Measurements from ENCODE around the gene ZSCAN30. TPM values are rescaled to one million over a fixed set of nuclear protein-coding genes. Genes with fewer than 3 reads are reported as not detected.
A peak's percentile ranks its signal among the peaks of the same experiment; 100 is the strongest.

Gene ZSCAN30
- total RNA-seq, 1 donor from 2014 or later = 11.3 TPM

DNA sequence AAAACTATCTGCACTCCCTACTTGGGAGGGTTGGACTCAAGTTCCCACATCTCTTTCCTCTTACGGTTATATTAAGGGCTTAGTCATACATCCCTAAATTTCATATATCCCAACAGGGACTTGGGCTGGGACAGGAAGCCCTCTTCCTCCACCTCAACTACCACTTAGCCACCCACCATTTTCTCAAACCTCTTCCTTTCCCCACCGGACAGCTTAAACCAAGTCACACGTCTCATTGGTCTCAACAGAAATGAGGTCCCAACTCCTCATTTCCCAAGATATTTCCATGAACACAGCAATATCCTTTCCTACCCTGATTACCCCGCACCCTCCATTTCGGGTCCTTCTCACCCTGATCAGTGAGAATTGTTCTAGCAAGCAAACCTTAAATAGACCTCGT, 736 bp downstream of the ZSCAN30 start:
- Histone ChIP-seq H3K36me3 (ENCODE audit: control insufficient read depth, insufficient read depth, low read length) (peaks cover 3% of the 10 kb centered on the region), H3K27me3 (ENCODE audit: control insufficient read depth, insufficient read depth, low read length) (no peaks in the 10 kb centered on the region), H3K4me3 (ENCODE audit: low read depth, low read length) (peak overlapping the region; percentile 91)
- no peak for DNase-seq (ENCODE audit: low read depth)
- TF ChIP-seq, protein P1, sequence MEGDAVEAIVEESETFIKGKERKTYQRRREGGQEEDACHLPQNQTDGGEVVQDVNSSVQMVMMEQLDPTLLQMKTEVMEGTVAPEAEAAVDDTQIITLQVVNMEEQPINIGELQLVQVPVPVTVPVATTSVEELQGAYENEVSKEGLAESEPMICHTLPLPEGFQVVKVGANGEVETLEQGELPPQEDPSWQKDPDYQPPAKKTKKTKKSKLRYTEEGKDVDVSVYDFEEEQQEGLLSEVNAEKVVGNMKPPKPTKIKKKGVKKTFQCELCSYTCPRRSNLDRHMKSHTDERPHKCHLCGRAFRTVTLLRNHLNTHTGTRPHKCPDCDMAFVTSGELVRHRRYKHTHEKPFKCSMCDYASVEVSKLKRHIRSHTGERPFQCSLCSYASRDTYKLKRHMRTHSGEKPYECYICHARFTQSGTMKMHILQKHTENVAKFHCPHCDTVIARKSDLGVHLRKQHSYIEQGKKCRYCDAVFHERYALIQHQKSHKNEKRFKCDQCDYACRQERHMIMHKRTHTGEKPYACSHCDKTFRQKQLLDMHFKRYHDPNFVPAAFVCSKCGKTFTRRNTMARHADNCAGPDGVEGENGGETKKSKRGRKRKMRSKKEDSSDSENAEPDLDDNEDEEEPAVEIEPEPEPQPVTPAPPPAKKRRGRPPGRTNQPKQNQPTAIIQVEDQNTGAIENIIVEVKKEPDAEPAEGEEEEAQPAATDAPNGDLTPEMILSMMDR (IDR thresholded peaks at IDR 0.05; ENCODE audit: insufficient read depth, low read length, poor library complexity, severe bottlenecking) = no peak

GRCh38 chr18:35284841-35285240, 5.2 kb downstream of the ZSCAN30 start:
- no peak for DNase-seq (ENCODE audit: low read depth)
- no peaks in the 10 kb centered on the region for H3K27me3 ChIP-seq (ENCODE audit: control insufficient read depth, insufficient read depth, low read length)
- H3K36me3 ChIP-seq (ENCODE audit: control insufficient read depth, insufficient read depth, low read length) = peaks cover 7% of the 10 kb centered on the region
- TF ChIP-seq, protein P1 (IDR thresholded peaks at IDR 0.05; ENCODE audit: insufficient read depth, low read length, poor library complexity, severe bottlenecking) = no peak
- H3K4me3 ChIP-seq (ENCODE audit: low read depth, low read length) = no peak overlapping the region

- no peak for DNase-seq (ENCODE audit: low read depth)
- Histone ChIP-seq H3K27me3 (ENCODE audit: control insufficient read depth, insufficient read depth, low read length) (no peaks in the 10 kb centered on the region), H3K36me3 (ENCODE audit: control insufficient read depth, insufficient read depth, low read length) (peaks cover 7% of the 10 kb centered on the region), H3K4me3 (ENCODE audit: low read depth, low read length) (no peak overlapping the region)
- TF ChIP-seq, protein P1 (IDR thresholded peaks at IDR 0.05; ENCODE audit: insufficient read depth, low read length, poor library complexity, severe bottlenecking) = no peak
Measured at GRCh38 chr18:35283923-35284794, 5.9 kb downstream of the ZSCAN30 start.

DNA sequence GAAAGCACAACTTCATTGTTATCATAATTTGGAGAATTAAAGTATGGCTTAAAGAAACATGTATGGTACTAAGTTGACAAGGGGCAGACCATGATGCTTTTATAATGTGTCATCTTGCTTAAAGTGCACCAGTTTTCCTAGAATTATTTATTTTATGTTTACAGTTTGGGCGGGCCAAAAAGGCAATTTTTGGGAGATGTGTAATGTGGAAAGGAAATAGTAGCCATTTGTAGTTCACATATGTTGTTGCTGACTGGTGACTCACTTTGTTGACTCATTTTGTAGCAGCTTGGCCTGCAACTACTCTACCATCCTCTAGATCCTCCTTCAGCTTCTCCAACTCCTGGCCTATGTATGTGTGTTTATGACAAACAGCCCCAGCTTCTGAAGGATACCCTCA, 7.7 kb downstream of the ZSCAN30 start:
- H3K4me3 ChIP-seq (ENCODE audit: low read depth, low read length) = no peak overlapping the region
- peak; percentile 5 for DNase-seq (ENCODE audit: low read depth)
- no peaks in the 10 kb centered on the region for H3K27me3 ChIP-seq (ENCODE audit: control insufficient read depth, insufficient read depth, low read length)
- H3K36me3 ChIP-seq (ENCODE audit: control insufficient read depth, insufficient read depth, low read length) = peaks cover 7% of the 10 kb centered on the region
- TF ChIP-seq, protein P1 (IDR thresholded peaks at IDR 0.05; ENCODE audit: insufficient read depth, low read length, poor library complexity, severe bottlenecking) = no peak

DNA sequence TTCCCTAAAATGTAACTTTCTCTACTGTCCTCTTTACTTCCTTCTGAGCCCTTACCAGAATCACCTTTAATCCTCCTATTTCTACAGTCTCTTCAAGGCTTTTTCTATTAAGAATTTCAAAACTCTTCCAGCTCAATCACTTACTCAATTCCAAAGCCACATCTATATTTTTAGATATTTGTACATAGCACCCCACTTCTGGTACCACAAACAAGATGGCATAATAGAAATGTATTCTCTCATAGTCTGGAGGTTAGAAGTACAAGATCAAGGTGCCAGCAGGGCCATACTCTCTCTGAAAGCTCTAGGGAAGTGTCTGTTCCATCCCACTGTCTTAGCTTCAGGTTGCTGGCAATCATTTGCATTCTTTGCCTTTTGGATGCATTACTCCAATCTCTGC, 11.1 kb downstream of the ZSCAN30 start:
- H3K27me3 ChIP-seq (ENCODE audit: control insufficient read depth, insufficient read depth, low read length) = no peaks in the 10 kb centered on the region
- peaks cover 3% of the 10 kb centered on the region for H3K36me3 ChIP-seq (ENCODE audit: control insufficient read depth, insufficient read depth, low read length)
- DNase-seq (ENCODE audit: low read depth) = no peak
- H3K4me3 ChIP-seq (ENCODE audit: low read depth, low read length) = no peak overlapping the region
- TF ChIP-seq, protein P1 (IDR thresholded peaks at IDR 0.05; ENCODE audit: insufficient read depth, low read length, poor library complexity, severe bottlenecking) = no peak
